Measurements from ENCODE around the gene ETFDH. TPM values are rescaled to one million over a fixed set of nuclear protein-coding genes. Genes with fewer than 3 reads are reported as not detected.

ETFDH gene
- total and polyA plus RNA-seq, 10 of the 15 experiments (the other 5 are each of a cell fraction or from before 2014, with no cell fraction given), result 10.9 to 30.4 (median 20.6) TPM

GRCh38 chr4:158666892-158667291, 5.2 kb upstream of the ETFDH start (continued):
- TF ChIP-seq ZNF384 (IDR thresholded peaks at IDR 0.05; ENCODE audit: borderline replicate concordance, low read depth, low read length) (no peak), ETV6 (conservative IDR thresholded peaks at IDR 0.05 in 1 of 2, IDR thresholded peaks at IDR 0.05 in 1 of 2; ENCODE audit: borderline replicate concordance in 1 of 2, low read depth in 1 of 2) (no peak), PAX5 (IDR thresholded peaks at IDR 0.05; ENCODE audit: borderline replicate concordance, low read depth, low read length) (no peak), RELA (IDR thresholded peaks at IDR 0.05; ENCODE audit: borderline replicate concordance, partially characterized antibody) (no peak), KDM1A (IDR thresholded peaks at IDR 0.05; ENCODE audit: borderline replicate concordance) (no peak), CHD1 (IDR thresholded peaks at IDR 0.05; ENCODE audit: low read depth, low read length) (no peak), IRF5 (IDR thresholded peaks at IDR 0.05; ENCODE audit: borderline replicate concordance) (no peak), PKNOX1 (IDR thresholded peaks at IDR 0.05) (no peak), USF2 (IDR thresholded peaks at IDR 0.05; ENCODE audit: borderline replicate concordance, low read depth, low read length) (no peak), GABPA (IDR thresholded peaks at IDR 0.05; ENCODE audit: low read depth) (no peak)

All from GM12878 (cell line).